ENCODE data around the gene ZNRF3.

Gene ZNRF3

GRCh38 chr22:28980326-28980725 lies 97.0 kb downstream of the ZNRF3 start:
- H3K4me3 ChIP-seq (ENCODE audit: low read depth, low read length): no peak overlapping the region
- H3K27me3 ChIP-seq (ENCODE audit: insufficient read depth, low read depth, severe bottlenecking): no peaks in the 10 kb centered on the region
- no peak overlapping the region for H3K27ac ChIP-seq
- peaks cover 3% of the 10 kb centered on the region; the same call in 1 of the 2 replicates for H3K36me3 ChIP-seq
- no peaks in the 10 kb centered on the region for H3K9me3 ChIP-seq (ENCODE audit: severe bottlenecking)
- TF ChIP-seq, protein P1, sequence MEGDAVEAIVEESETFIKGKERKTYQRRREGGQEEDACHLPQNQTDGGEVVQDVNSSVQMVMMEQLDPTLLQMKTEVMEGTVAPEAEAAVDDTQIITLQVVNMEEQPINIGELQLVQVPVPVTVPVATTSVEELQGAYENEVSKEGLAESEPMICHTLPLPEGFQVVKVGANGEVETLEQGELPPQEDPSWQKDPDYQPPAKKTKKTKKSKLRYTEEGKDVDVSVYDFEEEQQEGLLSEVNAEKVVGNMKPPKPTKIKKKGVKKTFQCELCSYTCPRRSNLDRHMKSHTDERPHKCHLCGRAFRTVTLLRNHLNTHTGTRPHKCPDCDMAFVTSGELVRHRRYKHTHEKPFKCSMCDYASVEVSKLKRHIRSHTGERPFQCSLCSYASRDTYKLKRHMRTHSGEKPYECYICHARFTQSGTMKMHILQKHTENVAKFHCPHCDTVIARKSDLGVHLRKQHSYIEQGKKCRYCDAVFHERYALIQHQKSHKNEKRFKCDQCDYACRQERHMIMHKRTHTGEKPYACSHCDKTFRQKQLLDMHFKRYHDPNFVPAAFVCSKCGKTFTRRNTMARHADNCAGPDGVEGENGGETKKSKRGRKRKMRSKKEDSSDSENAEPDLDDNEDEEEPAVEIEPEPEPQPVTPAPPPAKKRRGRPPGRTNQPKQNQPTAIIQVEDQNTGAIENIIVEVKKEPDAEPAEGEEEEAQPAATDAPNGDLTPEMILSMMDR (IDR thresholded peaks at IDR 0.05; ENCODE audit: low read depth, low read length): no peak
- DNase-seq: no peak

- no peaks in the 10 kb centered on the region for H3K27me3 ChIP-seq (ENCODE audit: insufficient read depth, low read depth, severe bottlenecking)
- no peak overlapping the region for H3K4me3 ChIP-seq (ENCODE audit: low read depth, low read length)
- TF ChIP-seq, protein P1 (IDR thresholded peaks at IDR 0.05; ENCODE audit: low read depth, low read length): no peak
- H3K36me3 ChIP-seq: peaks cover 3% of the 10 kb centered on the region
- DNase-seq: no peak
- no peaks in the 10 kb centered on the region for H3K9me3 ChIP-seq (ENCODE audit: severe bottlenecking)
- no peak overlapping the region for H3K27ac ChIP-seq
These were observed 98.6 kb downstream of the ZNRF3 start for GRCh38 chr22:28981818-28982499.

- Histone ChIP-seq H3K9me3 (ENCODE audit: severe bottlenecking) (no peaks in the 10 kb centered on the region), H3K4me3 (ENCODE audit: low read depth, low read length) (no peak overlapping the region), H3K27ac (no peak overlapping the region), H3K36me3 (peaks cover 16% of the 10 kb centered on the region), H3K27me3 (ENCODE audit: insufficient read depth, low read depth, severe bottlenecking) (no peaks in the 10 kb centered on the region)
- TF ChIP-seq, protein P1 (IDR thresholded peaks at IDR 0.05; ENCODE audit: low read depth, low read length): no peak
- peak; percentile 24 for DNase-seq
These were observed 99.8 kb downstream of the ZNRF3 start for GRCh38 chr22:28983190-28983589.

DNA sequence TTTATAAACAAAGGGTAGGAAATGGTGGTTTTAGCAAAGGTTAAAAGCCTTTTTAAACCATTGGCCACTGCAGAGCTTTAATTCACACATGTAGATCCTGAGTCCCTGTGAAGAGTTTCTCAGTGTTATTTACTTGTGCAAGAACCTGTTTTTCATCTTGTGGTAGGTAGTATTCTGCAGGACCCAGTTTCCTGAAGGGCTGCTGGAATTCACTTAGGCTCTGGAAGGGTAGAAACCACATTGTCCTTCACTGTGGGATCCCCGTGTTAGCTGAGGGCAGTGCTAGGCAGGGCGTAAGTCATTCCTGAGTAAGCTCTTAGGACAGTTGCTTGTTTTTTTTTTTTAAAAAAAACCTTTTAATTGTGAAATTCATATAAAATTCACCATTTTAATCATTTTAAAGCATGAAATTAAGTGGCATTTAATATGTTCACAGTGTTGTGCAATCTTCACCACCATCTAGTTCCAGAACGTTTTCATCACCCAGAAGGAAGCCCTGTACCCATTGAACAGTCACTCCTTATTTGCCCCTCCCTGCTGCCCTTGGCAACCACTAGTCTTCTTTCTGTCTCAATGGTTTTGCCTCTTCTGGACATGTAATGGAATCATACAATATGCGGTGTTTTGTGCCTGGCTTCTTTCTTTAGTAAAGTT lies 100.5 kb downstream of the ZNRF3 start:
- no peaks in the 10 kb centered on the region for H3K9me3 ChIP-seq (ENCODE audit: severe bottlenecking)
- TF ChIP-seq, protein P1 (IDR thresholded peaks at IDR 0.05; ENCODE audit: low read depth, low read length): no peak
- H3K27ac ChIP-seq: no peak overlapping the region
- H3K36me3 ChIP-seq: peaks cover 21% of the 10 kb centered on the region
- DNase-seq: no peak
- H3K27me3 ChIP-seq (ENCODE audit: insufficient read depth, low read depth, severe bottlenecking): no peaks in the 10 kb centered on the region
- no peak overlapping the region for H3K4me3 ChIP-seq (ENCODE audit: low read depth, low read length)

DNA sequence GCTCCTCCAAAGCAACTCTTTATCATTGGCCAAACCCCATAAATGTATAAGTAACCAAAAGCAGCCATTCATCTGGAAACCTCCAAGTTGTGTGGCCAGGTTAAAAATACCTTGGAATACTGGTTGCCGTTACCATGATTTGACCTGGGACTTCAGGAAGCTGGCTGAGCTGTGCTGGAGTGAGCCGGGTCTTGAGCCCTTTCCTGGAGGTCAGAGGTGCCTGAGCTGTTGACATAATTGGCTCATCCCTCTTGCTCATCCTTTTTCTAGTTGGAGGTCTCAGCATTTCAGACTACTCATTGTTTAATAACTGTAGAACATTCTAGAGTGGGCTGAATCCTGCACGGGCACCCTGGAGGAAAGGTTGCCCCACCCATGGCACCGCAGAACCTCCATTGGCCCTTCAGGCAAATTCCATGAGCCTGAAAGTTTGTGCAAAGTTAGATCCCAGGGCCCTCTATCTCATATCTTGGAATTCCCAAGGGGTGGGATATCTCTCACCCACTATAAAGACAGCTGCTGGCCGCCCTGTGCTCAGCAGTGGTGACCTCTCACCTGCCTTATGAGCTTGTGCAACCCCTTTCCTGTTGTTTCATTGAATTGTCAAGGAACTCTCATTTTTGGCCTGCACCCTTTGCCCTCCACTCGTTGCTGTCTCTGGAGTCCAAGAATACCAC lies 101.2 kb downstream of the ZNRF3 start:
- no peak for DNase-seq
- Histone ChIP-seq H3K27me3 (ENCODE audit: insufficient read depth, low read depth, severe bottlenecking) (no peaks in the 10 kb centered on the region), H3K4me3 (ENCODE audit: low read depth, low read length) (no peak overlapping the region), H3K27ac (no peak overlapping the region), H3K36me3 (peaks cover 27% of the 10 kb centered on the region), H3K9me3 (ENCODE audit: severe bottlenecking) (no peaks in the 10 kb centered on the region)
- TF ChIP-seq, protein P1 (IDR thresholded peaks at IDR 0.05; ENCODE audit: low read depth, low read length): no peak
